ENCODE measurements around the gene EPN2.

Gene EPN2

DNA sequence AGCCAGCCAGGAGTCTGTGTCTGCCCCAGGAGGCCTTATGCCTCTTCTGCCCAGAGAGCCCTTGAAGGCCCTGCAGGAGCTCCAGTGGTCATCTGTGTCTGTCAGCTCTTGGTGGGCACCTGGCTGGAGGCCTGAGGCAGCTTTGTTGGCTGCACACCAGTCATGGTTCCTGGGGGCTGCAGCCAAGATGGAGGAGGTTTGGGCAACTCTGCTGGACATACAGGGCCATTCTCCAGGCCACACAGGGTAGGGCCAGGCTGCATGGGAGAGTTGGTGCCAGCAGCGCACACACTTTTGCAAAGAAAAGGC is 95.9 kb downstream of the EPN2 start:
- DNase-seq, result no peak

DNA sequence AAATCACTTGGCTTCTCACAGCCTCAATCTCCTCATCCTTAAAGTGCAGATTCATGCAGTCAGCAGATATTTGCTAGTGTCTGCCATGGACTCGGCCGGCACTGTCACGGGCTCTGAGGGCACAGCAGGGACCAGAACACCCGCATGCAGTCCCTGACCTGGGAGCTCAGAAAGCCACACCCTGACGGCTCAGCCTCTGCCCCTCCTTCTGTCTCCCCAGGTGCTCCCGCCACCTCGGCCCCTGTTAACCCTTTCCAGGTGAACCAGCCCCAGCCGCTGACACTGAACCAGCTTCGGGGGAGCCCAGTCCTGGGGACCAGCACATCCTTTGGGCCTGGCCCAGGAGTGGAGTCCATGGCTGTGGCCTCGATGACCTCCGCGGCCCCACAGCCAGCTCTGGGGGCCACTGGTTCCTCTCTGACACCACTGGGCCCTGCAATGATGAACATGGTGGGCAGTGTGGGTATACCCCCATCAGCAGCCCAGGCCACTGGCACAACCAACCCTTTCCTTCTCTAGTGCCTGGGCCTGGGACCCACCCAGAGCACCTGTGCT is 96.6 kb downstream of the EPN2 start:
- no peak for DNase-seq

DNA sequence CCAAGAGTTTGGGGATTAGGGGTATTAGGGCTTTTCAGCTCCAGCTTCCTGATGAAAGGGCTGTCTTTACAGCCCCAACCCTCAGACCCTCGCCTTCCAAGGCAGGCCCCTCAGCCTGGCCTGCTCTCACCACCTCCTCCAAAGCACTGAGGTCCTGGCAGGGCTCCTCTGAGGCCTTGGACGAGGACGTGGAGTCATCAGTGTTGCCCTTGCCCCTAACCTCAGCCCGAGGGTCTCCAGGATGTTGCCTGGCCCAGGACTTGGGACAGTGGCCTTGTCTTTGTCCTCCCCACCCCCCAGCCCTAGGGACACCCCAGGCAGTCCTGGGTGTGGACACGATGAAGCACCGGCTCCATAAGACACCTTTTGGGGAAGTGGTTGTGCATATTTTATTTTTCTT is 97.2 kb downstream of the EPN2 start:
- no peak for DNase-seq

DNA sequence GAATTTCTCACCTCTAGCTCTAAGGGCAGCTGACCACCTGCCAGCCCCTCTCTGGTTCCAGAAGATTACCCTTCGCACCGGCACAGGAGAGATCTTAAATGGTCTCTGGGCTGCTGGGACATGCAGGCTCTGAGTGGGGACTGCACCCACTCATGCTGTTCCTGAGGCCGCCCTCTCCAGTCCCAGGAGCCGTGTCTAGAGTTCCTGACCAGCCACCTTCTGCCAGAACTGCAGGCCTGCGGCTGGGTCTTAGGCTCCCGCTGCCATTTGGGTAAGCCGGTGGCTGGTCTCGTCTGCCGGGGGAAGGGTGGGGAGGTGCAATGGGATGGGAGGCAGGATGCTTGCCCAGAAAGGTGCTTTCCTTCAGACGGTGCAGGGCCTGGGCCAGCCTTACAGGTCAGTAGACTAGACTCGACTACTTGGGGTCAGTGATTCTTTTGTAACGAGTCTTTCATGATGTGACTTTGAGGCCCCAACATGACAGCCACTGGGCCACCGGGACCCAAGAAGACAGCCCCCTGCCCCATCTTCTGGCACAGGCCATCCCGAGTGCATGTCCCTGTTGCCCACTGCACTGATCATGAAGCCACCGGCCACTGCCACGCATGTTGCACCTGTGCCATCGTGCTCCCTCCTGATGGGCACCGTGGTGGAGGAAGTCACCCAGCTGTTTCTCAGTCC is 98.9 kb downstream of the EPN2 start:
- no peak for DNase-seq

DNA sequence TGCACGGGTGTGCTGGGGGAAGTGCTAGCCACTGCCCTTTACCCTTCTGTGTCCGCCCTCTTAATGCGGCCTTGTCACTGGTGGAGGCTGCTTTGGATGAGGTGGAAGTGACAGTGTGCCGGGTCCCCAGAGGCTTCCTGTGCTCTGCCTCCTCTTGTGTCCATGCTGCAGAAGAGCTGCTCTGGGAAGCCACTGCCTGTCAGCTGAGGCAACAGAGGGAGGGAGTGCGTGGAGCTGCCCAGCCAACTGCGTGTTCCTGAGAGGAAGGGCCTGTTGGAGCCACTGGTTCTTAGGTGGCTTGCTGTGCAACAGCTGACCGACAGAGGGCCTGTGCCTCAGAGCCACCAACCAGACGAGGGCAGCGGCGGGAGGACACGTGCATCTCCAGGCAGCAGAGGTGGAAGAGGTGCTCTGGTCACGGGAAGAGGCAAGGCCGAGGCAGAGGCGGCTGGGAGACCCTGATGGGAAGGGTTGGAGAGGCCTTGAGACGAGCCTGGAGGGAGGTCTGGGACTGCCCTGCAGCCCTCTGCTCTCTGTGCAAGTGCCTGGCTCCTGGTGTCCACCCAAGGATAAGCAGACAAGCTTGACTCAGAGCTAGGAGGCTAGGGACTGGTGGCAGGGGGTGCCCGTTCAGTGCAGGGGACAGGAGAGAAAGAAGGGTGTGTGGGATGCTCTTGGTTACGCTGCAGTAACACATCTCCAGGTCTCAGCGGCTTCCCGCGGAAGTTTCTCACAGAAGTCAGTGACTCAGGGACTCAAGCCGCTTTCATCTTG is 100.0 kb downstream of the EPN2 start:
- no peak for DNase-seq

DNA sequence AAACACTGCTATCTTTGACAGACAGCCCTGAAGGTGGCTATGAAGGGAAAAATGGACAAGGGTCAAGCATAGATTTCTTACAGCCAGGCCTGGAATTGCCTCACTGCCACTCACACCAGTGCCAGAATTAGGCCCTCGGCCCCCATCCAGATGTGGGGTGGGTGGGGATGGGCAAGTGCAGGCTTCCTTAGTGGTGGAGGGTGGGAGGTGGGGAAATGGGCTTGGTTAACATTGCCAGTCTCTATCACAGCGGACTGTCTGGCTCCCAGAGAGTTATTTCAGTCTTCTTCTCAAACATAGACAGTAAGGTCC is 100.5 kb downstream of the EPN2 start:
- no peak for DNase-seq

DNA sequence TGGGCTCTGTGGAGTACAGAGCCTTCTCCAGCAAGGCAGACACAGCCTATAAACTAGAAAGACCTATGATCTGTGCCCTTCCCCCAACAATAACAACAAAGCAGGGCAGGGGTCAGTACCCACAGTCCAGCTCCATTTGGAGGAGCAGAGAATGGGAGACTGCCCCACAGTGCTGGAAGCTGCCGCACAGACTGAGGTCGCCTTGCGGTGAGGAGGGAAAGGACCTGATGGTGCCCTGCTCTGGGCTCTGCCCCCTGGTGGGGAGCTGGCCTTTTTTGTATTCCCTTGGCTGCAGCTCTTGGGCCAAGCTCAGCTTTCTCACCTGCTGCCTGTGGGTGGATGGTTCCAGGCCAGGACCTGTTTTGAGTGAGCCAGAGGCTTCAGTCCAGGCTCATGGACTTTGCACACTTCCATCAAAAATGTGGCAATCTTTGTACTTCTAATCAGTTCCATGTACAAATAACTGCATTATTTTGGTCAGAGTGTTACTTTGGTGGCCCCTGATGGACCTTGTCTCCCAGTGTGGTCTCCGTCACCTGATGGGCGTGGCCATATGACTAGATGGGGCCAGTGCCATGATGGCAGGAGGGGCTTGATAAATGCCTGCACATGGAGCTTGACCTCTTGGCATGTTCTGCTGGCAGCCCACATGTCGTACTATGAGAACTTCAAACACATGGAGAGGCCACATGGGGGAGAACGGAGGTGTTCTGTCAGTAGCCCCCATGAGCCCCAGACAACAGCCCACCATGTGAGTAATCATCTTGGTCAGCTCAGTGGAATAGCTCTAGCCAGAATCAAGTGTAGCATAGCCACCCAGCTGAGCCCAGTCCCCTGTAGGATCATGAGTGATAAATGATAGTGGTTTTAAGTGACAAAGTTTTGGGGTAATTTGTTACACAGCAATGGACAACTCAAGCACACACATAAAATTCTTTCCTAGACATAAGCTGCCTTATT is 101.1 kb downstream of the EPN2 start:
- no peak for DNase-seq

DNA sequence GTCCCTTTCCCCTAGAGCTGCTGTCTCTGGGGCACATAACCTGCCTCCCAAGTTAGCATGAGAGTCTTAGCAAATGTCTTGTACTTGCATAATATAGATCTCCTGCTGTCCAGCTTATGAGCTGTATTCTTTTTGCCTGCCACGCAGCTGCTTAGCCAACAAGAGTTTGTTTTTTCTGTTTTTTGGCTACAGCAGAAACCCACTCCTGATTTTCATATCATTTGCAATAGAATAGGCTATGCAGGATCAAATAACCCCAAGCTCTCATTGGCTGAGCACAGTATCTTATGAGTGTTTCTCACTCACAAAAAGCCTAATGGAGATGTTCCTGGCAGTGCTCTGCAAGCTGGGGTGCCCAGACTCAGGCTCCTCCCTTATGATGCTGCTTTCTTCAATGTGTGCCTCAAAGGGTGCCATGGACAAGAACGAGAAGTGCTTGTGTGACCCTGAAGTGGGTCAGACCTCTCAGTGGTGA is 102.2 kb downstream of the EPN2 start:
- DNase-seq, result no peak

DNA sequence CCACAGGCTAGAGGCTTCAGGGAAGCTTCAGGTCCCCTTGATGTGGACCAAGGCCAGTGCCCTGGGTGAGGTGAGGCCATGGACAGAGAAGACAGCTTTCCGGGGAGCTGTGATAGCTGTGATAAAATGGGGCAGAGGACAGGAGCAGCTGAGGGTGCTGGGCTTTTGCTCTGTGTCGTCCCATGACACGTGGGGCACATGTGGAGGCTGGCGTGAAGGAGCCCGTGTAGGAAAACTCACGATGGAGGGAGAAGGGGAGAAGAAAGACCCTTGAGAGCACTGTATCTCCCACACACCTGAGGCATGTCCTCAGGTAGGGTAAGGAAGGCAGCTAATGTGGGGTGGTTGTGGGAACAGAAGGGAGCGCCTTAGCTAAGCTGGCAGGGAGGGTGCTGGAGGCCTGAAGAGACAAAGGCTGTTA is 104.1 kb downstream of the EPN2 start:
- no peak for DNase-seq

DNA sequence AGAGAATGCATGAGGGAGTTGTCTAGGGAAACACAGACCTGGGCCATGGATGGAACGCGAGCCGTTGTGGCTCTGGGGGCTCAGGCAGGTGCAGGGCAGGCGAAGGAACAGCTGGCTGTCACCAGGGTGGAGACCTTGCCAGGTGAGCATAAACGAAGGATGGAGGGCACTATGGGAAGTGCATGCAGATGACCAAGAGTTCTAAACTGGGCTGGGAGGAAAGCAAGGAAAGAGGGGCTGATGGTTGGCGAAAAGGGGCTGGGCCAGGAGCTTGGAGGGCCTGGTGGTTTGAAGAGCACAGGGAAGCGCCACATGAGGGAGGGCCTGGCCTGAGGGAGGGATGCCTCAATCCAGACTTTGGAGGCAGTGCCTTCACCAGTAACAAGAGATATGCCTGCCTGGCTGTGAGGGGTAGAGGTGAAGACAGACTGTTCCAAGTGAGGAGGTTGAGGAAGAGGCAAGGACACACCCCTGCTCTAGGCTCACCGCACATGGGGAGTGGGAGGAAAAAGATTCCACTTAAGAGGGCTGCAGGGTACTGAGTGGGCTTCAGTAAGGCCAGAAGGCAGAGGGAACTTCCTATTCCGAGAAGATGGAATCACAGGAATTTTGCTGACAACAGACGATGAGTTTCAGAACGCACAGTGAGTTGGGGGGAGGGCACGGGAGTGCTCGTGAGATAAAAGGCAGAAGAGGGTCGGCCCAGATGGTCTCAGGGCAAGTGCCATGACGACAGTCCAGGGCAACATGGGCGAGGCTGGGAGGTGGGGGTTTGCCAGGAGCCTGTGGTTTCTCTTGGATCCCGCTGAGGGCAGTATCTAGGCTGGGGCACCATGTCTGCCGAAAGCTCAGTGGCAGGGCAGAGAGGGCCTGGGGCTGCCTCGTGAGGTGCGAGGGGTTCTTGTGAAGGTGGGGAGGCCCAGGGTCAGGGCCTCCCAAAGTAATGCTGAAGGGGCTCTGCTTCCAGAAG is 104.8 kb downstream of the EPN2 start:
- DNase-seq, result no peak

DNA sequence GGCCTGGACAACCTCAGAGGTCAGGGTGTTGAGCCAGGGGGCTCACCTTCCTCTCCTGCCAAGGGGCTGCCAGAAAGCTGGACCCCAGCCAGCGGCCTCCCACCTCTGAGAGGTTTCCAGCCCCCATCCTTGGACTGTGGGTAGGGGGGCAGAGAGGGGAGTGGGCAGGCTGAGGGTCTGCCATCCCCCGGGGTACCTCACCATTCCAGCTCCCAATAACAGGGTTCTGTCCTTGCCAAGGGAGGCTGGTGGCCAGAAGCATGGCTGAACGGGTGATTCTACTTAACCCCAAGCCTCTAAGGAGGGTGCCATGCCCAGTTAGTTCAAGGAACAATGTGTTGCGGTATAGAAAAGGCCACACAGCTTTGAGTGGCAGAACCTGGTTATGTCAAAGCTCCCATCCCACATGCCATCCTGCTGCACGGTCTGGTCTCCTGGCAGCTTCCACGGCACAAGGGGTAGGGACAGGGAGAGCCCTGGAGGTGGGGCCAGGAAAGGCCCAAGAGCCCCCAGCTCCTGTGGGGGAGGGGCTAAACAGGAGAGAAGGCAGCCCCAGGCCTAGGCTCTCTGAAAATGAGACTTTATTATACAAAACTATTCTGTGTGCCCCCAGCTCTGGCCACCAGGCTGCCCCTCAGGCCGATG is 105.6 kb downstream of the EPN2 start:
- no peak for DNase-seq

DNA sequence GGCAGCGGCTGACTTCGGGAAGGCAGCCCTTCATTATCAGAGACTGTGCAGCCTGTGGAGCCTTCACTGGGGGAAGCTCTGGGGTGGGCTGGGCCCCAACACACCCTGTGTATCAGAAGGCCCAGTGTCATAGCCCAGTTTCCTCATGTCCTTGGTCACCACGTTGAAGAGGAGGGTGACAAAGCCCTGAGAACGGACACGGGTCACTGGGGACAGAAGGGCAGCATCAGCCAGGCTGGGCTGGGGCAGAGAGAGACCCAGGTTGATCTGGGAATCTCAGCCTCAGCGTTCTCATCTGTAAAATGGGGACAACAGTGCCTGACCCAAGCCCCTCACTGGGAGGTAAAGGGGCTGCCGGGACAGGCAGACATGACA is 106.1 kb downstream of the EPN2 start:
- DNase-seq, result no peak

DNA sequence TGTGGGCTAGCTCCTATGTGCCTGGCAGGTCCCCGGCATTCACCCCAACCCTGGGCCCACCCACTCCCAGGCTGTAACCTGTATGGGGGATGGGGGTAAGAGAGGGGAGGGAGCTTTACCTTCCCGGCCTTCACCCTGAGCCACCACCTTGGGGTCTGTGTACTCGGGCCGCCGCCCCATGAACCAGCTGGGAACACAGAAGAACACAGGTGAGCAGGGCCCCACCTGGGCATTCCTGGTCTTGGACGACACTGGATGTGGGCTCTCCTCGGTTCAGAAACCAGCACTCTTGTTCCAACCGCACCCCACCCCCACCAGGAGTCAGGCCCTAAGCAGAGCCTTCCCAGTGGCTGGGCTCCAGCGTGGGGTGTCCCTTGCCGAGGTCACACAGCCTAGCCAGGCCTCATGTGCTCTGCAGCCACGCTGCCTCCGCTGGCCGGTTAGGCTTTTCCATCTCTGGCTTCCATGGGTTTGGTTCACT is 106.5 kb downstream of the EPN2 start:
- DNase-seq, result no peak

DNA sequence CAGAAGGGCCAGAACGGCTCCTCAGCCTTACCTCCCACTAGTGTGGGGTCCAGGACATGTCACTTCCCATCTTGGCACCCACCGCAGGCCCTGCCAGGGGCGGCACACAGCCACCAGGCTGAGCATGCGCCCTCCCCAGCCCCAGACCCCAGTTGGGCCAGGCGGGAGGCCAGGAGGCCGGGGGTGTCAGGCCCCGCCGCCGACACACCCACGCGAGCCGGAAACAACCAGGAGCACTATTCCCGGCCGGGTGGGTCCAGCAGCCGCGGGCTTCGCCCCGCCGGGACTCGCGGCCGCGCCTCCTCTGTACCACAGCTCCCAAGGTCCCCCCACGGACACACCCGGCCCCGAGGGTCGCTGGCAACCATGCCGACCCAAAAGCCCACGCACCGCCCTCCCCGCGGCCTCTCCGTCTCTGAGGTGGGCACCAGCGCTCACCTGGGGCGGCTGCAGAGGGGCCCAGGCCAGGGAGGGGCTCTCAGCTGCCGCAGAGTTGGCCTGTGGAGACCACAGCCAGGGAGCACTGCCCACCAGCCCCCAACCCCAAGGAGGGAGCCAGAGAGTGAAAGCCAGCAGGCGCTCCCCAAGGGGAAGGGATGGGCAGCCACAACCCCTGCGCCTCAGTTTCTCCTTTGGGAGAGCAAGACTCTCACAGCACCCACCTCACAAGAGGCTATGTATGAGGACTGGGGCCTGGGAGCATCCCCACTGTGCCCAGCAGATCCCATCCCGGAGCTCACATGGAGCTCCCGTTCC is 107.3 kb downstream of the EPN2 start:
- no peak for DNase-seq

DNA sequence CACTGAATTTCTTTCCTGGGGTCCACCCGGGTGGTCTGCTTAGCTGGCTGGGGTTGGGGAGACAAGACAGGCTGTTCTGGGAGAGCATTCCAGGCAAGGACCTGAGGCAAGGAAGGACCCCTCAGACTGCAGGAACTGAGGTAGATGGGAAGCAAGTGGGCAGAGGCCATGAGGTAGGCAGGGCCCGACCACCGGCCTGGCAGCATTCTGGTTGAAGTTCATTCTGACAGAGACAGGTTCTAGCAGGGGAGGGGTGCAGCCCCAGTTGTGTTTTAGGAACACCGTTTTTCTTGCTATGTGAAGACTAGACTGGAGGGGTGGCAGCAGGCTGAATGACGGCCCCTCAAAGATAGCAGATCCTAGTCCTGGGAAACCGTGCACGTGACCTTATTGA is 107.9 kb downstream of the EPN2 start:
- DNase-seq, result no peak

DNA sequence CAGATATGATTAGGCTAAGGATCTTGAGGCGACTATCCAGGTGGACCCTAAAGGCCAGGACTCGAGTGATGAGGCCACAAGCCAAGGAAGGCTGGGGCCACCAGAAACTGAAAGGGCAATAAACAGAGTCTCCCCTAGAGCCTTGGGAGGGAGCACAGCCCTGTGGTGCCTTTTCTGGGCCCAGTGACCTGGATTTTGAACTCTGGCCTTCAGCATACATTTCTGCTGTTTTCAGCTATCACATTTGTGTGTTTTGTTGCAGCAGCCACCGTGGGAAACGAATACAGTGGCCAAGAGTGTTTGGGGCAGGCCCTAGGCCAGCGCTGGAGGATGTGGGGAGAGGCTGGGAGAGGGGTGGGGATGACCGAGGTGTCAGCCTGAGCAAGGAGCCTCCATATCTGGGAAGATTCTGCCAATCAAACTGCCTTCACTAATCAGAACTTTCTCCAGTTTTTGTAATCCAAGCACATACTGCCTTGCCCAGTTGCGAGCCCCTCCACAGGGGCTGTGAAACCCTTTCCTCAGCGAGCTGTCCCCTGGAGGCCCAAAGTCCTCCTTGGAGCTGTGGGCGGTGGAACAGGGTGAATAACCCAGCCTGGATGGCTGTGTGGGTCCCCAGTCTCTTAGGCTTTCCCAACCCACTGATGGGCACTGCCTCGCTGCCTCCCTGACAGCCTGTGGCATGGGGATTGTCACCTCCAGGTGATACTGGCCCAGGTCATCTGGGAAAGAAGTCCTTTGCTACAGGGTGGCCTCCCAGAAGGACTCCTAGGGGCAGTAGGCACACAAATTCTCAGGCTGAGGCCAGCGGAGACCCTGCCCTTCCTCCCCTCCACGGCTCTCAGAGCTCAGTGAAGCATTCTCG is 108.6 kb downstream of the EPN2 start:
- no peak for DNase-seq

DNA sequence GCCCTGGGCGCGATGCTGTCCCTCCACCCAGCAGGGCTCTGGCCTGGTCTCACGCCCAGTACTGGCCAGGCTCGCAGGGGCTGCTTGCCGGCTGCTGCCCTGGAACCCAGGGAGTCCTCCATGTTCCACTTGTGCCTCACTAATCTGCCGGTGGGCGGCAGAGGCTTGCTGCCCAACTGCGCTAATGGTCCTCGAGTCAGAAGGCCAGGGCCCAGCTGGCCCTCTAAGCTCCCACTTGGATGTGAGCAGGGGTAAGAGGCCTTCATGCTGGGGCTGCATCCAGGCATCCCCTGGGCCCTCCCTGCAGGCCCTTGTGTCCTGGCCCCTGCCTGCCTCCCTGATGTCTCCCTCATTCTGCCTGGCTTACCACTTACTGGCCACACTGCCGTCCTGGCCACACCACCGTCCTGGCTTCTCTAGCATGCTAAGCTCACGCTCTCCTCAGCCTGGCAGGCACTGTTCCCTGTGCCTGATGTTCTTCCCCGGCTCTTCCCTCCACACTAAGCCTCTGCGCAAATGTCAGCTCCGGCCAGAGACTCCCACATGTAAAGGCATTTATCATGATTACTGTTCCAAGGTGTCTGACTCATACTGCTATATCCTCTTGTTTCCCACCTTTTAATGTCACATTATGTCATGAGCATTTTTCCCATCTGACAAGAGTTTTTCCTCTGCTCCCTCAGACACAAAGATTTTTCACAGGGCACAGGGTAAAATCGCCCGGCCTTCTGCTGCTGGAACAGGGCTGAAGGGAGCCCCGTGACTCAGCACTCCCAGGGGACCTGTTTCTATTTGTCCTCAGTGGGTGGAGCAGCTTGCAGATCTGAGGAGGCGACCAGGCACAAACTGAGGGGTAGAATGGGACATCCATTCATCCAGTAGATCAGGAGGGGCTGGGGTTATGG is 109.4 kb downstream of the EPN2 start:
- DNase-seq, result peak; percentile 22

DNA sequence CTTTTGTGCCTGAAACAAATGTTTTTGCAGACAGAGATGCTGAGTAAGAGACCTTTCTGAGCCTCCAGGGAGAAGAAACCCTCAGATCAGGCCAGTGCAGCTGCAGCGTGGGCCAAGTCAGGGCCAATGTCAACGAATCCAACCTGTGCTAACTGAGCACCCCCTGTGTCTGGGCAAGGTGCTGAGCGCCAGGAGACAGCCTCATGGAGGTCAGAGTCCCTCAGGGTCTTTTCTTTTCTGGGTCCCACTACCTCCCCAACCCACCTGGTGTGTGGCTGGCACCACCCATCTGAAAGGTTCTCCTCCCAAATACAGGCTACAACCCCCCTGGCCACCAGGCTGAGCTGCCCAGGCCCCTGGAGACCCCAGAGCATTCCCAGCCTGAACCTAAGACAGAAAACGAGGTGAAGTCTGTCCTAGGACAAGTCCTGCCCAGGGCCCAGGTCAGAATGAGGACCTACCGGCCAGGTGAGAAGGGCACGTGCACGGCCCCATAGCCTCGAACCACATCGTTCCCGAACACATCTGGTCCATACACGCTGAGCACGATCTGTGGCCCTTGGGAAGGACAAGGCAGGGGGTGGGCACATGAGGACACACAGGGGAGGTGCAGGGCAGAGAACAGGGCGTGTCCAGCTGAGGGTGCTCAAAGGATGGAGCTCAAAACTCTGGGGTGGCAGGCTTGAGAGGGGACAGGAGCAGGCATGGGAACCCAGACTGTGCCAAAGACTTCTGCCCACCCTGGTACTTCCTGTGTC is 110.3 kb downstream of the EPN2 start:
- DNase-seq, result no peak

Data from NCI-H345 (cell line).